ENCODE data around the gene MECR.
"Not testable (repeated sequence)": the region's sequence is repeated elsewhere in the genome, so short reads cannot be mapped to it uniquely, and the experiment has no call there.

The MECR gene

GRCh38 chr1:29243023-29243870 lies 12.5 kb upstream of the MECR start:
- H3K4me1 ChIP-seq (ENCODE audit: control insufficient read depth, insufficient read depth, low read length) = peaks cover 30% of the 10 kb centered on the region
- H3K36me3 ChIP-seq (ENCODE audit: control insufficient read depth, insufficient read depth, low read length) = no peaks in the 10 kb centered on the region
- no peak overlapping the region for H3K27ac ChIP-seq (ENCODE audit: low read depth, low read length)
- no peak overlapping the region for H3K4me3 ChIP-seq (ENCODE audit: low read depth, low read length)
- peaks cover 17% of the 10 kb centered on the region for H3K27me3 ChIP-seq (ENCODE audit: control insufficient read depth, insufficient read depth, low read length)
- no peaks in the 10 kb centered on the region for H3K9me3 ChIP-seq (ENCODE audit: control insufficient read depth, insufficient read depth, low read length)
- H3K9ac ChIP-seq (ENCODE audit: low read depth, low read length) = no peak overlapping the region

DNA sequence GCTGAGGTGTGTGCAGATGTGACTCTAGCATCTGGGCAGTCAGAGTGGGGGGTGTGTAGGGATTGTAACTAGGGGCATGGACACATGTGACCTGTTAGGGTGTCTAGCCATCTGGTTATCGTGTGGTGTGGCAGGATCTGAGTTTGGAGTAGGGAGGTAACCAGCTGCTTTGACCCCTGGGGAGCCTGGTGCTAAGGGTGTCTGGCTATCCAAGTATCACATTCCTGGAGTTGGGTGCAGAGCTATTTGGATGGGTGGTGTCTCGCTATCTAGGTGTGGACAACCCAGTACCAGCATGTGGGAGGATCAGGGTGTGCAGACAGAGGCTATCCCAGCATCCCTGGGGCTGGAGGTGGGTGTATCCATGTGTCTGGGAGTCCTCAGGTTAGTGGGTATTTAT lies 10.3 kb upstream of the MECR start:
- no peak overlapping the region for H3K9ac ChIP-seq (ENCODE audit: low read depth, low read length)
- H3K36me3 ChIP-seq (ENCODE audit: control insufficient read depth, insufficient read depth, low read length) = no peaks in the 10 kb centered on the region
- peaks cover 34% of the 10 kb centered on the region for H3K27me3 ChIP-seq (ENCODE audit: control insufficient read depth, insufficient read depth, low read length)
- H3K27ac ChIP-seq (ENCODE audit: low read depth, low read length) = no peak overlapping the region
- peaks cover 30% of the 10 kb centered on the region for H3K4me1 ChIP-seq (ENCODE audit: control insufficient read depth, insufficient read depth, low read length)
- no peaks in the 10 kb centered on the region for H3K9me3 ChIP-seq (ENCODE audit: control insufficient read depth, insufficient read depth, low read length)
- no peak overlapping the region for H3K4me3 ChIP-seq (ENCODE audit: low read depth, low read length)

GRCh38 chr1:29240400-29240837 lies 9.7 kb upstream of the MECR start:
- H3K27me3 ChIP-seq (ENCODE audit: control insufficient read depth, insufficient read depth, low read length) = peaks cover 40% of the 10 kb centered on the region
- H3K36me3 ChIP-seq (ENCODE audit: control insufficient read depth, insufficient read depth, low read length) = no peaks in the 10 kb centered on the region
- H3K9me3 ChIP-seq (ENCODE audit: control insufficient read depth, insufficient read depth, low read length) = no peaks in the 10 kb centered on the region
- H3K9ac ChIP-seq (ENCODE audit: low read depth, low read length) = no peak overlapping the region
- no peak overlapping the region for H3K27ac ChIP-seq (ENCODE audit: low read depth, low read length)
- no peak overlapping the region for H3K4me3 ChIP-seq (ENCODE audit: low read depth, low read length)
- H3K4me1 ChIP-seq (ENCODE audit: control insufficient read depth, insufficient read depth, low read length) = peaks cover 30% of the 10 kb centered on the region

- no peak overlapping the region for H3K27ac ChIP-seq (ENCODE audit: low read depth, low read length)
- peaks cover 40% of the 10 kb centered on the region for H3K27me3 ChIP-seq (ENCODE audit: control insufficient read depth, insufficient read depth, low read length)
- H3K9me3 ChIP-seq (ENCODE audit: control insufficient read depth, insufficient read depth, low read length) = no peaks in the 10 kb centered on the region
- peaks cover 30% of the 10 kb centered on the region for H3K4me1 ChIP-seq (ENCODE audit: control insufficient read depth, insufficient read depth, low read length)
- H3K36me3 ChIP-seq (ENCODE audit: control insufficient read depth, insufficient read depth, low read length) = no peaks in the 10 kb centered on the region
- peak overlapping the region; percentile 62; the same call in 1 of the 2 replicates for H3K4me3 ChIP-seq (ENCODE audit: low read depth, low read length)
- H3K9ac ChIP-seq (ENCODE audit: low read depth, low read length) = no peak overlapping the region
Measured at GRCh38 chr1:29239142-29239541, 8.4 kb upstream of the MECR start.

DNA sequence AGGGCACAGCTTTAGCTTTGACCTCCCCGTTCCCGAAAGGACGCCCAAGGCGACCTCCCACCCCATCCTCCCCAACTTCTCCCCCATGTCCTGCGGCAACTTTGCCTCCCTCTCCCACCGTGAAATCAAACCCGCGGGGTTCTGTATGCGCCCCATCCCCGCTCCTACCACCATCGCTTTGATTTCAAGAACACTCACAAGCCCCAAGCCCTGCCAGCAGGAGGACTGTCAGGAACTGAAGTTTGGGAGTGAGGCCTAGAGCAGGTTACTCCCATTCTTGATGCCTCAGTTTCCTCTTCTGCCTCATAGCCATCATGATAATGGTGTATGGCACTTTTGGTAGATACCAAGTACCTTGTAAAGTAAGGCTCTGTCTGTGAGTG lies 7.9 kb upstream of the MECR start:
- no peaks in the 10 kb centered on the region for H3K9me3 ChIP-seq (ENCODE audit: control insufficient read depth, insufficient read depth, low read length)
- H3K36me3 ChIP-seq (ENCODE audit: control insufficient read depth, insufficient read depth, low read length) = no peaks in the 10 kb centered on the region
- H3K27ac ChIP-seq (ENCODE audit: low read depth, low read length) = no peak overlapping the region
- peak overlapping the region; percentile 62 for H3K4me3 ChIP-seq (ENCODE audit: low read depth, low read length)
- no peak overlapping the region for H3K9ac ChIP-seq (ENCODE audit: low read depth, low read length)
- peaks cover 40% of the 10 kb centered on the region for H3K27me3 ChIP-seq (ENCODE audit: control insufficient read depth, insufficient read depth, low read length)
- H3K4me1 ChIP-seq (ENCODE audit: control insufficient read depth, insufficient read depth, low read length) = peaks cover 29% of the 10 kb centered on the region

DNA sequence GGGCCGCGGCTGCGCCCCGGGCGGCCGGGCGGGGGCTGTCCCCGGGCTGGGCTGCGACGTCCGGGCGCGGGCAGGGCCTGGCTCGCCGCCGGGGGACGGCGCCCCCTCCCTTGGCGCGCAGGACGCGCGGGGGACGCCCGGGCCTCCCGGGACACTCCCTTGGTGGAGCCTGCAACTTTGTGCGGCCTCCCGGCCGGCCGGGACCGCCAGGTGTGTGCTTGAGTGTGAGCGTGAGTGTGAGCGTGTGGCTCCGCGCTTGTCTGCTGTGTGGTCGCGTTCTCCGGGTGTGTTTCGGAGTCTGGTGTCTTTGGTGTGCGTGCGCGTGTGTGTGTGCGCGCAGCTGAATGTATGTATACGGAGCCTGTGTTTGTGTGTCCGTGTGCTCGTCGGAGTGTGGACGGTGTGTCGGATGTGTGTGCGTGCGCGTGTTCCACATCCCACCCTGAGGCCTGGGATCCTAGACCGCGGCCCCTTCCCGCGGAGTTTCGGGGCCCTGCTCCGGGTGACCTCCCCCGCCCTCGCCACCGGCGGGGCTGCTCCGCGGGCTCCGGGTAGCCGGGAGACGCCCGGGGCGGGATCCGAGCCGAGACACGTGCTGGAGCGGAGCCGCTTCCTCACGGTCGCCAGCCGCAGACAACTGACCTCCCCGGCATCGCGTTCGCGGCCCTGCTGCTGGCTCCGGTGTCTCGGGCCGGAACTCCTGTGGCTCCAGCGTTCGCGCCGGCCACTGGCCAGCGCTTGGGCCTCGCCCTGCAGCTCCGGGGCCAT lies 7.3 kb upstream of the MECR start:
- H3K27ac ChIP-seq (ENCODE audit: low read depth, low read length) = no peak overlapping the region
- 0 out of 2 replicates have a peak overlapping the region, but pooled peaks have one; percentile 15 for H3K9ac ChIP-seq (ENCODE audit: low read depth, low read length)
- no peaks in the 10 kb centered on the region for H3K9me3 ChIP-seq (ENCODE audit: control insufficient read depth, insufficient read depth, low read length)
- no peaks in the 10 kb centered on the region for H3K36me3 ChIP-seq (ENCODE audit: control insufficient read depth, insufficient read depth, low read length)
- peak overlapping the region; percentile 62 for H3K4me3 ChIP-seq (ENCODE audit: low read depth, low read length)
- H3K27me3 ChIP-seq (ENCODE audit: control insufficient read depth, insufficient read depth, low read length) = peaks cover 40% of the 10 kb centered on the region
- peaks cover 24% of the 10 kb centered on the region for H3K4me1 ChIP-seq (ENCODE audit: control insufficient read depth, insufficient read depth, low read length)

- no peaks in the 10 kb centered on the region for H3K36me3 ChIP-seq (ENCODE audit: control insufficient read depth, insufficient read depth, low read length)
- peak overlapping the region; percentile 80 for H3K4me3 ChIP-seq (ENCODE audit: low read depth, low read length)
- peaks cover 24% of the 10 kb centered on the region for H3K4me1 ChIP-seq (ENCODE audit: control insufficient read depth, insufficient read depth, low read length)
- peak overlapping the region; percentile 46; the same call in 1 of the 2 replicates for H3K9ac ChIP-seq (ENCODE audit: low read depth, low read length)
- peaks cover 40% of the 10 kb centered on the region for H3K27me3 ChIP-seq (ENCODE audit: control insufficient read depth, insufficient read depth, low read length)
- no peak overlapping the region for H3K27ac ChIP-seq (ENCODE audit: low read depth, low read length)
- no peaks in the 10 kb centered on the region for H3K9me3 ChIP-seq (ENCODE audit: control insufficient read depth, insufficient read depth, low read length)
Measured at GRCh38 chr1:29237129-29237821, 6.5 kb upstream of the MECR start.

GRCh38 chr1:29236712-29237128 lies 6.0 kb upstream of the MECR start:
- H3K4me3 ChIP-seq (ENCODE audit: low read depth, low read length) = peak overlapping the region; percentile 80
- H3K4me1 ChIP-seq (ENCODE audit: control insufficient read depth, insufficient read depth, low read length) = peaks cover 24% of the 10 kb centered on the region
- H3K27ac ChIP-seq (ENCODE audit: low read depth, low read length) = no peak overlapping the region
- no peaks in the 10 kb centered on the region for H3K36me3 ChIP-seq (ENCODE audit: control insufficient read depth, insufficient read depth, low read length)
- peak overlapping the region; percentile 46; the same call in 1 of the 2 replicates for H3K9ac ChIP-seq (ENCODE audit: low read depth, low read length)
- H3K9me3 ChIP-seq (ENCODE audit: control insufficient read depth, insufficient read depth, low read length) = no peaks in the 10 kb centered on the region
- H3K27me3 ChIP-seq (ENCODE audit: control insufficient read depth, insufficient read depth, low read length) = peaks cover 40% of the 10 kb centered on the region

GRCh38 chr1:29235955-29236711 lies 5.4 kb upstream of the MECR start, which contains the start of gene PTPRU:
TSS of gene PTPRU (plus strand) at chr1:29236522. CDS start at chr1:29236645, 123 bp downstream.
- H3K4me1 ChIP-seq (ENCODE audit: control insufficient read depth, insufficient read depth, low read length) = peaks cover 24% of the 10 kb centered on the region
- H3K4me3 ChIP-seq (ENCODE audit: low read depth, low read length) = peak within 1 kb of the TSS; percentile 80
- H3K9ac ChIP-seq (ENCODE audit: low read depth, low read length) = peak within 1 kb of the TSS; percentile 46; the same call in 1 of the 2 replicates
- peaks cover 40% of the 10 kb centered on the region for H3K27me3 ChIP-seq (ENCODE audit: control insufficient read depth, insufficient read depth, low read length)
- H3K27ac ChIP-seq (ENCODE audit: low read depth, low read length) = no peak within 1 kb of the TSS
- no peaks in the 10 kb centered on the region for H3K36me3 ChIP-seq (ENCODE audit: control insufficient read depth, insufficient read depth, low read length)
- H3K9me3 ChIP-seq (ENCODE audit: control insufficient read depth, insufficient read depth, low read length) = no peaks in the 10 kb centered on the region

- H3K4me3 ChIP-seq (ENCODE audit: low read depth, low read length); H3K9ac ChIP-seq (ENCODE audit: low read depth, low read length); H3K27ac ChIP-seq (ENCODE audit: low read depth, low read length); H3K36me3 ChIP-seq (ENCODE audit: control insufficient read depth, insufficient read depth, low read length); H3K9me3 ChIP-seq (ENCODE audit: control insufficient read depth, insufficient read depth, low read length): not testable (repeated sequence)
- Histone ChIP-seq H3K27me3 (ENCODE audit: control insufficient read depth, insufficient read depth, low read length) (peaks cover 39% of the 10 kb centered on the region), H3K4me1 (ENCODE audit: control insufficient read depth, insufficient read depth, low read length) (peaks cover 17% of the 10 kb centered on the region)
Measured at GRCh38 chr1:29234881-29235280, 4.1 kb upstream of the MECR start.

All from HUES48 (cell line).